Esophagus muscularis mucosa (tissue), 4 donors: Measurements from ENCODE around the gene EFCAB14. TPM values are rescaled to one million over a fixed set of nuclear protein-coding genes. Genes with fewer than 3 reads are reported as not detected.

Experiments used
- DNase-seq: peaks from one replicate; pipeline ENCODE4 v3.0.0-alpha.2; 2017; ENCODE audit errors: extremely low spot score
- H3K27ac ChIP-seq, 4 donors: fragments of 200-600 bp; sonication (generic); replicated peaks in 1 of 4; 1 replicate in 3 of 4; 2 replicates in 1 of 4; pipeline ENCODE4 v1.5.1; 2016 to 2019; ENCODE audit warnings: mild to moderate bottlenecking in 1 of 4
- H3K27me3 ChIP-seq, 4 donors: fragments of 200-600 bp; sonication (generic); one replicate each; pipeline versions ENCODE4 v1.5.1 to v1.6.0; 2016 to 2019
- H3K36me3 ChIP-seq, 4 donors: fragments of 200-600 bp; sonication (generic); one replicate each; pipeline ENCODE4 v1.5.1; 2016 to 2019
- H3K4me1 ChIP-seq, 4 donors: fragments of 200-600 bp; sonication (generic); one replicate each; pipeline ENCODE4 v1.5.1; 2016 to 2019
- H3K4me3 ChIP-seq, 4 donors: fragments of 200-600 bp; sonication (generic); 1 replicate in 2 of 4; 2 replicates in 2 of 4; pipeline ENCODE4 v1.5.1; 2016 to 2019; ENCODE audit warnings: mild to moderate bottlenecking in 4 of 4, moderate library complexity in 1 of 4
- H3K9me3 ChIP-seq, 4 donors: fragments of 200-600 bp; sonication (generic); 1 replicate in 3 of 4; 2 replicates in 1 of 4; pipeline ENCODE4 v1.5.1; 2016 to 2019
- EP300 ChIP-seq: sonication (generic); formaldehyde crosslinking; IDR thresholded peaks from one replicate; pipeline ENCODE4 v1.6.1; 2017; ENCODE audit warnings: antibody characterized with exemption
- POLR2A ChIP-seq: fragments of 450-650 bp; IDR thresholded peaks from one replicate; pipeline ENCODE4 v1.6.1; 2017; ENCODE audit warnings: antibody characterized with exemption, moderate library complexity, mild to moderate bottlenecking, low read depth
- POLR2AphosphoS5 ChIP-seq, 2 donors: sonication (generic); formaldehyde crosslinking; IDR thresholded peaks; one replicate each; pipeline ENCODE4 v1.6.1; 2017; ENCODE audit warnings: antibody characterized with exemption in 2 of 2
- WGBS: methylation state at CpG from one replicate; pipeline ENCODE4 v1.1.5; 2018; 5-methylcytosine and 5-hydroxymethylcytosine counted together
- intact Hi-C: fragments of 100-400 bp; cut with DNase I; formaldehyde crosslinking; loops from one replicate; pipeline ENCODE4 v1.15.1; 2023
- total RNA-seq, 4 donors: library from RNA; depleted of rRNA; stranded (reverse); fragments of >200 nt; gene quantifications; one replicate each; pipeline versions ENCODE4 v1.1.0 to v1.2.1, GENCODE V29; 2016
- TF ChIP-seq, protein P1 (sequence below), 3 experiments: fragments of 200-600 bp in 2 of 3; fragments of 450-650 bp in 1 of 3; sonication (generic) in 2 of 3; IDR thresholded peaks; one replicate each; pipeline ENCODE4 v1.5.1; 2017 to 2019; ENCODE audit warnings: antibody characterized with exemption in 3 of 3, mild to moderate bottlenecking in 2 of 3, moderate library complexity in 1 of 3

EFCAB14 gene
- total RNA-seq, 4 donors from 2014 or later, result 83.5 to 113 (median 104) TPM

DNA sequence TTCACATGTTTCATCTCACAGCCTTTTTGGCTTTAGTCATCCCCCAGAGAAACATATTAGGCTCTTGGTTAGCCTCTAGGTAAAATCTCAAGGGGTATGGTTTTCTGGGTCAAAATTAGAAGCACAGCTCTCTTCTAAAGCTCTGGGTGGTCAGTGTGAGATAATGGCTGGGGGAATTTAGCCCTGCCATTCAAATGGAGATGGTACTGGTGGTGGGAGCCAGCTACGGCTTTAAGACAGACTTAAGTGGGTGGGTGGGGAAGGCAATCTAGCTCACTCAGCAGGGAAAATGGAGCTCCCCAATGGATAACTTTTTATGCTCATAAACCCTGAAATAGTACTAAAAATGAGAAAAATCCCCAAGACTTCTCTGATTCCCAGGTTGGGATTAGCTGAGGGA lies 41.6 kb downstream of the EFCAB14 start:
- 89% methylated on average over 1 of the region's 1 CpG for WGBS
- no peak overlapping the region for H3K4me3 ChIP-seq
- no peak for DNase-seq
- H3K9me3 ChIP-seq, result no peaks in the 10 kb centered on the region
- no peaks in the 10 kb centered on the region for H3K27me3 ChIP-seq
- peaks cover 10 to 95% (median 74%) of the 10 kb centered on the region in 4 donors for H3K36me3 ChIP-seq
- intact Hi-C loops, result no loop called here
- no peak overlapping the region for H3K27ac ChIP-seq
- TF ChIP-seq EP300 (no peak), POLR2A (no peak), POLR2AphosphoS5 (IDR thresholded peaks at IDR 0.05) (no peak)
- TF ChIP-seq, protein P1, sequence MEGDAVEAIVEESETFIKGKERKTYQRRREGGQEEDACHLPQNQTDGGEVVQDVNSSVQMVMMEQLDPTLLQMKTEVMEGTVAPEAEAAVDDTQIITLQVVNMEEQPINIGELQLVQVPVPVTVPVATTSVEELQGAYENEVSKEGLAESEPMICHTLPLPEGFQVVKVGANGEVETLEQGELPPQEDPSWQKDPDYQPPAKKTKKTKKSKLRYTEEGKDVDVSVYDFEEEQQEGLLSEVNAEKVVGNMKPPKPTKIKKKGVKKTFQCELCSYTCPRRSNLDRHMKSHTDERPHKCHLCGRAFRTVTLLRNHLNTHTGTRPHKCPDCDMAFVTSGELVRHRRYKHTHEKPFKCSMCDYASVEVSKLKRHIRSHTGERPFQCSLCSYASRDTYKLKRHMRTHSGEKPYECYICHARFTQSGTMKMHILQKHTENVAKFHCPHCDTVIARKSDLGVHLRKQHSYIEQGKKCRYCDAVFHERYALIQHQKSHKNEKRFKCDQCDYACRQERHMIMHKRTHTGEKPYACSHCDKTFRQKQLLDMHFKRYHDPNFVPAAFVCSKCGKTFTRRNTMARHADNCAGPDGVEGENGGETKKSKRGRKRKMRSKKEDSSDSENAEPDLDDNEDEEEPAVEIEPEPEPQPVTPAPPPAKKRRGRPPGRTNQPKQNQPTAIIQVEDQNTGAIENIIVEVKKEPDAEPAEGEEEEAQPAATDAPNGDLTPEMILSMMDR (IDR thresholded peaks at IDR 0.05), result no peak
- no peaks in the 10 kb centered on the region for H3K4me1 ChIP-seq

DNA sequence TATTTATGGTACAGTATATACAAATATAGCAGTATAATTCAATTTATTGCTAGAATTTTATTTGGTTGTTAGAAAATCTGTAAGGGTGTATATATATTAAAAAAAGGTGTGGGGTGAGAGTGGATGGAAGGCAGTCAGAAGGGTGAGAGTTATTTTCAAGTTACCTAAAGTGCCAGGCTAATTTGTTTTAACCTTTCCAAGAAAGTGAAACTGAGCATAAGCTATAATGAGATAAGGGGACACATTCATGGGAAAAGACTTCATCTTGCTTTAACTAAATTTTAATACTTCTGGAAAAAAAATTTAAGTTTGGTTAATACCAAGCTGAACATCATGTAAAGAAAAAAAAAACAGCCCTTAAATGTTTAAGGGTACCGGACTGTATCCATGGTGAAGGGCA lies 42.4 kb downstream of the EFCAB14 start:
- Histone ChIP-seq H3K36me3 (peaks cover 8 to 87% (median 66%) of the 10 kb centered on the region in 4 donors), H3K4me3 (no peak overlapping the region), H3K27me3 (no peaks in the 10 kb centered on the region), H3K27ac (no peak overlapping the region), H3K4me1 (no peaks in the 10 kb centered on the region), H3K9me3 (no peaks in the 10 kb centered on the region)
- intact Hi-C loops, result no loop called here
- TF ChIP-seq POLR2A (no peak), EP300 (no peak), POLR2AphosphoS5 (IDR thresholded peaks at IDR 0.05) (no peak)
- TF ChIP-seq, protein P1 (IDR thresholded peaks at IDR 0.05), result no peak
- WGBS, result 93% methylated on average over 1 of the region's 1 CpG
- DNase-seq, result no peak

DNA sequence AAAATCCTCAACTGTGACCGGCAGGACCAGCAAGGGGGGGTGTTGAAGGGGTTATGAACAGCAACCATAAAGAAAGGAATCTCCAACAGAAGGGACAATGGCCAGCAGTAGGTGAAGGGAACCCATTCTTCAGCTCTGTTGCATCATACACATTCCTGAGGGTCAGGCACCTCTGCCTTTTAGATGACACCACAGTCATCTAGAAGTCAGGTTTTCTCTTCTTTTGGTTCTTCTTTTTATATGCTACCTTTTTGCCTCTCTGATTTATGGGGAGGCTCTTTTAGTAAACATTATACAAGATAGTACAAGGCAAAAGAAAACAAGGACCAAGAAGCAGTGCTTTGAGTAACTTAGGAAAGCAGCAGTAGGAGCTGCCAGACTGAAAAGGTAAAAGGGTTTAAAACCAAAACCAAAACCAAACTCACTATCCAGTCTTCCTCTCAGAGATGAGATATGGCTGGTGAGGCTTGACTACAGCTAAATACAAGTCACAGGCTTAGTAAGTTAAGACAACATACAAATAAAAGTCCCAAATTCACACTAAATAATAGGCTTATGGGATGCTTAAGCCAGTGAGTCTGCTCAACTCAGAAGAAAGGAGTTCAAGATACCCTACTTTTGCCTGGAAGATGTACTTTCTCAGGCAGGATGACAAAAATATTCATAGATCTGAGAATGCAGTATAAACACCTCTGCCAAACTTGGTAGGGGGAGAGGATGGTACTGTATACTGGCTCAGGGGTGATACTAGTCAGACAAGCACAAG lies 43.2 kb downstream of the EFCAB14 start:
- no peak overlapping the region for H3K27ac ChIP-seq
- intact Hi-C loops, result no loop called here
- WGBS, result 83% methylated on average over 1 of the region's 1 CpG

DNA sequence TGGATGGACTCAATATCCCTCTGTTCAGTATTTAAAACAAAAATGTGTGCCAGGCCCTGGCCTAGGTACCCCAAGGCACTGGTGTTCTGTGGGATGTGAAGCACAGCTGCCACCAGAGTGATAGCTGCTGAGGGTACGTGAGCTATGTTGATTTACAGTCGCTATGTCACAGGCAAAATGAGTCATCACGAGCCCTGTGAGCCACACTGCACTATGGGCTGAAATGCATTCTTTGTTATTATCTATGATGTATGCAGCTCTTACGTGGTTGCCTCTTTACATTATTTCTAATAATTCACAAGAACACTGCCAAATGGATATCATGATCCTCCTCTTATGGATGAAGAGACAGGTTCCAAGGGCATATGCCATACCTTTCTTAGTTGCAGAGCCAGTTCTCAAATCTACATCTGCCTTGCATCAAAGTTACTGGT lies 45.1 kb downstream of the EFCAB14 start:
- no peak overlapping the region for H3K27ac ChIP-seq
- DNase-seq, result no peak
- peaks cover 8 to 60% (median 41%) of the 10 kb centered on the region in 4 donors for H3K36me3 ChIP-seq
- H3K4me3 ChIP-seq, result no peak overlapping the region
- no peaks in the 10 kb centered on the region for H3K9me3 ChIP-seq
- H3K27me3 ChIP-seq, result no peaks in the 10 kb centered on the region
- H3K4me1 ChIP-seq, result peaks cover 0 to 3% (median 2%) of the 10 kb centered on the region in 4 donors
- WGBS, result 54% methylated on average over 4 of the region's 4 CpGs
- no peak for TF ChIP-seq POLR2A
- TF ChIP-seq EP300, result no peak
- TF ChIP-seq, protein P1 (IDR thresholded peaks at IDR 0.05), result no peak
- TF ChIP-seq POLR2AphosphoS5 (IDR thresholded peaks at IDR 0.05), result no peak
- intact Hi-C loops, result no loop called here

More for the DNA sequence above, 43.2 kb downstream of the EFCAB14 start:
- TF ChIP-seq POLR2AphosphoS5 (IDR thresholded peaks at IDR 0.05) (no peak), EP300 (no peak), POLR2A (no peak)
- TF ChIP-seq, protein P1 (IDR thresholded peaks at IDR 0.05), result no peak
- no peak for DNase-seq
- H3K4me3 ChIP-seq, result no peak overlapping the region
- H3K27me3 ChIP-seq, result no peaks in the 10 kb centered on the region
- H3K36me3 ChIP-seq, result peaks cover 8 to 79% (median 59%) of the 10 kb centered on the region in 4 donors
- H3K9me3 ChIP-seq, result no peaks in the 10 kb centered on the region
- no peaks in the 10 kb centered on the region for H3K4me1 ChIP-seq
